ENCODE measurements around the gene ACKR2. TPM values are rescaled to one million over a fixed set of nuclear protein-coding genes. Genes with fewer than 3 reads are reported as not detected.

The ACKR2 gene
- total RNA-seq, 1 donor from 2014 or later, result 0.88 TPM

- Mint-ChIP-seq H3K27ac (no peak overlapping the region), H3K4me1 (ENCODE audit: low read depth) (no peaks in the 10 kb centered on the region), H3K27me3 (ENCODE audit: insufficient read depth) (peaks cover 2% of the 10 kb centered on the region), H3K9me3 (no peaks in the 10 kb centered on the region), H3K4me3 (no peak overlapping the region), H3K36me3 (ENCODE audit: low read depth) (no peaks in the 10 kb centered on the region)
- intact Hi-C loops (cut with micrococcal nuclease), result no loop called here
- DNase-seq (ENCODE audit: low spot score), result no peak
These were observed 85.7 kb downstream of the ACKR2 start for GRCh38 chr3:42894698-42895579.

GRCh38 chr3:42895580-42895868 lies 86.3 kb downstream of the ACKR2 start:
- H3K27me3 Mint-ChIP-seq (ENCODE audit: insufficient read depth), result peaks cover 2% of the 10 kb centered on the region
- H3K36me3 Mint-ChIP-seq (ENCODE audit: low read depth), result no peaks in the 10 kb centered on the region
- no peak for DNase-seq (ENCODE audit: low spot score)
- intact Hi-C loops (cut with micrococcal nuclease), result no loop called here
- H3K4me1 Mint-ChIP-seq (ENCODE audit: low read depth), result no peaks in the 10 kb centered on the region
- H3K9me3 Mint-ChIP-seq, result no peaks in the 10 kb centered on the region
- no peak overlapping the region for H3K27ac Mint-ChIP-seq
- H3K4me3 Mint-ChIP-seq, result no peak overlapping the region

- H3K4me1 Mint-ChIP-seq (ENCODE audit: low read depth), result no peaks in the 10 kb centered on the region
These were observed 89.8 kb downstream of the ACKR2 start for GRCh38 chr3:42898896-42899675.

GRCh38 chr3:42900226-42901072 lies 91.2 kb downstream of the ACKR2 start:
- Mint-ChIP-seq H3K4me3 (no peak overlapping the region), H3K36me3 (ENCODE audit: low read depth) (peaks cover 4% of the 10 kb centered on the region), H3K27ac (no peak overlapping the region), H3K9me3 (peaks cover 21% of the 10 kb centered on the region), H3K27me3 (ENCODE audit: insufficient read depth) (peaks cover 13% of the 10 kb centered on the region), H3K4me1 (ENCODE audit: low read depth) (no peaks in the 10 kb centered on the region)
- intact Hi-C loops (cut with micrococcal nuclease), result no loop called here
- no peak for DNase-seq (ENCODE audit: low spot score)

More at GRCh38 chr3:42898896-42899675, 89.8 kb downstream of the ACKR2 start:
- Mint-ChIP-seq H3K4me3 (no peak overlapping the region), H3K36me3 (ENCODE audit: low read depth) (no peaks in the 10 kb centered on the region), H3K27ac (no peak overlapping the region), H3K9me3 (peaks cover 10% of the 10 kb centered on the region), H3K27me3 (ENCODE audit: insufficient read depth) (no peaks in the 10 kb centered on the region)
- no peak for DNase-seq (ENCODE audit: low spot score)
- intact Hi-C loops (cut with micrococcal nuclease), result no loop called here

- DNase-seq (ENCODE audit: low spot score), result no peak
These were observed 91.8 kb downstream of the ACKR2 start for GRCh38 chr3:42901073-42901415.

GRCh38 chr3:42902257-42902656 lies 93.0 kb downstream of the ACKR2 start:
- Mint-ChIP-seq H3K4me3 (no peak overlapping the region), H3K9me3 (peaks cover 23% of the 10 kb centered on the region), H3K36me3 (ENCODE audit: low read depth) (peaks cover 6% of the 10 kb centered on the region), H3K27ac (no peak overlapping the region), H3K27me3 (ENCODE audit: insufficient read depth) (peaks cover 25% of the 10 kb centered on the region), H3K4me1 (ENCODE audit: low read depth) (no peaks in the 10 kb centered on the region)
- intact Hi-C loops (cut with micrococcal nuclease), result no loop called here
- no peak for DNase-seq (ENCODE audit: low spot score)

More at GRCh38 chr3:42901073-42901415, 91.8 kb downstream of the ACKR2 start:
- peaks cover 23% of the 10 kb centered on the region for H3K9me3 Mint-ChIP-seq
- intact Hi-C loops (cut with micrococcal nuclease), result no loop called here
- no peak overlapping the region for H3K4me3 Mint-ChIP-seq
- H3K36me3 Mint-ChIP-seq (ENCODE audit: low read depth), result peaks cover 6% of the 10 kb centered on the region
- no peak overlapping the region for H3K27ac Mint-ChIP-seq
- no peaks in the 10 kb centered on the region for H3K4me1 Mint-ChIP-seq (ENCODE audit: low read depth)
- H3K27me3 Mint-ChIP-seq (ENCODE audit: insufficient read depth), result peaks cover 16% of the 10 kb centered on the region

- peaks cover 28% of the 10 kb centered on the region for H3K27me3 Mint-ChIP-seq (ENCODE audit: insufficient read depth)
- no peaks in the 10 kb centered on the region for H3K4me1 Mint-ChIP-seq (ENCODE audit: low read depth)
- intact Hi-C loops (cut with micrococcal nuclease), result no loop called here
- H3K9me3 Mint-ChIP-seq, result peaks cover 23% of the 10 kb centered on the region
- H3K4me3 Mint-ChIP-seq, result no peak overlapping the region
- no peak overlapping the region for H3K27ac Mint-ChIP-seq
- no peak for DNase-seq (ENCODE audit: low spot score)
- H3K36me3 Mint-ChIP-seq (ENCODE audit: low read depth), result peaks cover 6% of the 10 kb centered on the region
These were observed 94.8 kb downstream of the ACKR2 start for GRCh38 chr3:42904076-42904475.

GRCh38 chr3:42905740-42906069 lies 96.5 kb downstream of the ACKR2 start:
- H3K9me3 Mint-ChIP-seq, result peaks cover 28% of the 10 kb centered on the region
- H3K4me1 Mint-ChIP-seq (ENCODE audit: low read depth), result no peaks in the 10 kb centered on the region
- H3K27ac Mint-ChIP-seq, result no peak overlapping the region
- H3K36me3 Mint-ChIP-seq (ENCODE audit: low read depth), result peaks cover 6% of the 10 kb centered on the region
- peak overlapping the region; percentile 55 for H3K4me3 Mint-ChIP-seq
- H3K27me3 Mint-ChIP-seq (ENCODE audit: insufficient read depth), result peaks cover 28% of the 10 kb centered on the region
- DNase-seq (ENCODE audit: low spot score), result no peak
- intact Hi-C loops (cut with micrococcal nuclease), result no loop called here

GRCh38 chr3:42906070-42906847 lies 97.0 kb downstream of the ACKR2 start, which contains the start of gene ZNF662:
Gene ZNF662 (plus strand): TSS chr3:42906142. CDS start chr3:42908115, 1,973 bp downstream.
- intact Hi-C loops (cut with micrococcal nuclease), result no loop called here
- no peaks in the 10 kb centered on the region for H3K4me1 Mint-ChIP-seq (ENCODE audit: low read depth)
- peaks cover 6% of the 10 kb centered on the region for H3K36me3 Mint-ChIP-seq (ENCODE audit: low read depth)
- H3K9me3 Mint-ChIP-seq, result peaks cover 31% of the 10 kb centered on the region
- H3K4me3 Mint-ChIP-seq, result peak within 1 kb of the TSS; percentile 55
- H3K27ac Mint-ChIP-seq, result no peak within 1 kb of the TSS
- no peak for DNase-seq (ENCODE audit: low spot score)
- H3K27me3 Mint-ChIP-seq (ENCODE audit: insufficient read depth), result peaks cover 28% of the 10 kb centered on the region

- H3K9me3 Mint-ChIP-seq, result peaks cover 36% of the 10 kb centered on the region
- intact Hi-C loops (cut with micrococcal nuclease), result no loop called here
- DNase-seq (ENCODE audit: low spot score), result no peak
- H3K4me1 Mint-ChIP-seq (ENCODE audit: low read depth), result no peaks in the 10 kb centered on the region
- no peak overlapping the region for H3K4me3 Mint-ChIP-seq
- H3K27ac Mint-ChIP-seq, result no peak overlapping the region
- peaks cover 28% of the 10 kb centered on the region for H3K27me3 Mint-ChIP-seq (ENCODE audit: insufficient read depth)
- peaks cover 6% of the 10 kb centered on the region for H3K36me3 Mint-ChIP-seq (ENCODE audit: low read depth)
These were observed 97.6 kb downstream of the ACKR2 start for GRCh38 chr3:42906848-42907183.

GRCh38 chr3:42908675-42909074 lies 99.4 kb downstream of the ACKR2 start:
- Mint-ChIP-seq H3K36me3 (ENCODE audit: low read depth) (peaks cover 6% of the 10 kb centered on the region), H3K27me3 (ENCODE audit: insufficient read depth) (peaks cover 28% of the 10 kb centered on the region), H3K4me3 (no peak overlapping the region), H3K27ac (no peak overlapping the region), H3K9me3 (peaks cover 36% of the 10 kb centered on the region), H3K4me1 (ENCODE audit: low read depth) (no peaks in the 10 kb centered on the region)
- no peak for DNase-seq (ENCODE audit: low spot score)
- intact Hi-C loops (cut with micrococcal nuclease), result no loop called here

- Mint-ChIP-seq H3K4me1 (ENCODE audit: low read depth) (no peaks in the 10 kb centered on the region), H3K36me3 (ENCODE audit: low read depth) (no peaks in the 10 kb centered on the region), H3K4me3 (no peak overlapping the region), H3K27me3 (ENCODE audit: insufficient read depth) (peaks cover 10% of the 10 kb centered on the region), H3K27ac (no peak overlapping the region), H3K9me3 (peaks cover 47% of the 10 kb centered on the region)
- intact Hi-C loops (cut with micrococcal nuclease), result no loop called here
- DNase-seq (ENCODE audit: low spot score), result no peak
These were observed 102.3 kb downstream of the ACKR2 start for GRCh38 chr3:42911551-42911950.

Data from activated T-helper 1 cell treated with anti-CD3 and anti-CD28 coated beads, Interleukin-12 subunit alpha, Interleukin-12 subunit beta, Interleukin-2, Interleukin-4 antibody, amounts not matched to agents 30 ng/mL and 10 ng/mL and 1 ng/mL, durations not matched to agents 14 hours and 24 hours and 36 hours (primary cell).